Lower leg skin (tissue), 4 donors: Measurements from ENCODE around the gene ADGRG2. TPM values are rescaled to one million over a fixed set of nuclear protein-coding genes. Genes with fewer than 3 reads are reported as not detected.

Experiments
- DNase-seq, 2 donors: peaks; one replicate each; pipeline ENCODE4 v3.0.0-alpha.2; 2019; ENCODE audit warnings: low spot score in 2 of 2
- H3K4me3 ChIP-seq: fragments of 200-600 bp; sonication (generic); 2 replicates; pipeline ENCODE4 v1.5.1; 2017; ENCODE audit warnings: mild to moderate bottlenecking, low read depth; ENCODE audit not compliant: poor library complexity, severe bottlenecking
- CTCF ChIP-seq, 3 donors: fragments of 450-650 bp; IDR thresholded peaks; one replicate each; pipeline ENCODE4 v1.5.1; 2016; ENCODE audit warnings: antibody characterized with exemption in 3 of 3, mild to moderate bottlenecking in 3 of 3, moderate library complexity in 2 of 3
- POLR2A ChIP-seq, 2 donors: fragments of 450-650 bp; IDR thresholded peaks; one replicate each; pipeline ENCODE4 v1.6.1; 2016 to 2017; ENCODE audit warnings: antibody characterized with exemption in 2 of 2, mild to moderate bottlenecking in 1 of 2, moderate library complexity in 1 of 2
- WGBS, 2 donors: methylation state at CpG; one replicate each; pipeline ENCODE4 v1.1.5; 2018; 5-methylcytosine and 5-hydroxymethylcytosine counted together
- intact Hi-C: fragments of 100-400 bp; cut with DNase I; formaldehyde crosslinking; loops from one replicate; pipeline ENCODE4 v1.15.0; 2023; ENCODE audit warnings: low total_unique reads
- total RNA-seq, 4 donors: library from RNA; depleted of rRNA; stranded (reverse); fragments of >200 nt; gene quantifications; one replicate each; pipeline ENCODE4 v1.1.0, GENCODE V29; 2016

ADGRG2 gene
- total RNA-seq, 4 donors from 2014 or later: 0.47 to 0.62 (median 0.56) TPM

GRCh38 chrX:19007868-19008267, 114.4 kb downstream of the ADGRG2 start:
- WGBS, 2 donors: 77 to 91% methylated on average over 4 of the region's 4 CpGs
- no peak for DNase-seq
- no peak for TF ChIP-seq CTCF (IDR thresholded peaks at IDR 0.05)
- TF ChIP-seq POLR2A (IDR thresholded peaks at IDR 0.05): no peak
- intact Hi-C loops: loop anchor here (2.0 kb wide), 1 partner anchor 69 kb away; no protein-coding TSS in a partner anchor
- H3K4me3 ChIP-seq: no peak overlapping the region

GRCh38 chrX:19007011-19007410, 115.3 kb downstream of the ADGRG2 start:
- no peak for DNase-seq
- no peak for TF ChIP-seq POLR2A (IDR thresholded peaks at IDR 0.05)
- no peak for TF ChIP-seq CTCF (IDR thresholded peaks at IDR 0.05)
- H3K4me3 ChIP-seq: no peak overlapping the region
- WGBS, 2 donors: 86 to 94% methylated on average over 7 of the region's 7 CpGs
- intact Hi-C loops: loop anchor here (2.0 kb wide), 1 partner anchor 68 kb away; no protein-coding TSS in a partner anchor

- intact Hi-C loops: loop anchor here (2.0 kb wide), 1 partner anchor 67 kb away; no protein-coding TSS in a partner anchor
- H3K4me3 ChIP-seq: no peak overlapping the region
- no peak for DNase-seq
- TF ChIP-seq POLR2A (IDR thresholded peaks at IDR 0.05): no peak
- no peak for TF ChIP-seq CTCF (IDR thresholded peaks at IDR 0.05)
- WGBS, 2 donors: 72 to 85% methylated on average over 4 of the region's 4 CpGs
These were observed 116.4 kb downstream of the ADGRG2 start for GRCh38 chrX:19005909-19006308.

DNA sequence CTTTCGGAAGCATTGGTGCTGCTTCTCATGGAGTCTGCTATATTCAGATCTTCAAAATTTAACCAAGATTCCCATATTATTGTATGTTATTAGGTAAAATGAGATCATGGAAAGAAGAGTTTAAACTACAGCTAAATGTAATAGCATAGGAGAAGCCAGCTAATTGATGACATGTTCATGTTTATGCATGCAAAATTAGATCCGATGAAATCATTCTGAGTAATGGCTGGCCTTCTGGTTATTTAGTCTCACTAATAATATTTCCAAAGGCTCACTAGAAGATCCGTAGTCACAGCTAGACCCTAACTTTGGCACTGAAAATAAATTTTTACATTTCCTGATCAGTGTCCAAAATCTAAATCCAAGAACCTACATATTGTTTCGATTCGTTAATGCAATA, 118.5 kb downstream of the ADGRG2 start:
- WGBS, 2 donors: 83% methylated on average over 5 of the region's 5 CpGs
- intact Hi-C loops: no loop called here
- no peak for DNase-seq

DNA sequence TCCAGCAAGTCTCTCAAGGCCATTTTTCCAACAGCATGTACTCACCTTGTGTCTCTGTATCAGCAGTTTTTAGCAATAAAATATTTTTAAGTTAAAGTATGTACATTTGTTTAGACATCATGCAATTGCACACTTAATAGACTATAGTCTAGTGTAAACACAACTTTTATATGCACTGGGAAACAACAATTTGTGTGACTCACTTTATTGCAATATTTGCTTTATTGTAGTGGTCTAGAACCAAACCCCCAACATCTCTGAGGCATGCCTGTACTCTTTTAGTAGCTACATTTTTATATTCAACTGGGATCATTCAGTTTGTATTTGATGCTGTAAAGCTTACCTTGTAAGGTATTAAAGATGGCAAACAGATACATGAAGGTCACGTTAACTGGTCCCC, 123.6 kb downstream of the ADGRG2 start:
- TF ChIP-seq POLR2A (IDR thresholded peaks at IDR 0.05): no peak
- intact Hi-C loops: no loop called here
- H3K4me3 ChIP-seq: no peak overlapping the region
- WGBS, 2 donors: 52 to 88% methylated on average over 1 of the region's 1 CpG
- no peak for DNase-seq

More for the DNA sequence above, 118.5 kb downstream of the ADGRG2 start:
- no peak overlapping the region for H3K4me3 ChIP-seq
- TF ChIP-seq POLR2A (IDR thresholded peaks at IDR 0.05) (no peak), CTCF (IDR thresholded peaks at IDR 0.05) (no peak)

GRCh38 chrX:18997916-18998315, 124.4 kb downstream of the ADGRG2 start:
- DNase-seq: no peak
- TF ChIP-seq POLR2A (IDR thresholded peaks at IDR 0.05): no peak
- TF ChIP-seq CTCF (IDR thresholded peaks at IDR 0.05): no peak
- no peak overlapping the region for H3K4me3 ChIP-seq
- WGBS, 2 donors: 49 to 58% methylated on average over 3 to 4 of the region's 4 CpGs
- intact Hi-C loops: no loop called here
